HTERT RPE-1 (cell line): ENCODE data around the gene ARHGAP20.

Experiments
- in situ Hi-C: fragments of 300-500 bp; cut with MboI; formaldehyde crosslinking; loops from 4 replicates; pipeline ENCODE4 v1.14.3; 2020; ENCODE audit warnings: low sequenced_read_pairs

ARHGAP20 gene

GRCh38 chr11:110613197-110613918, 98.9 kb downstream of the ARHGAP20 start:
- in situ Hi-C loops: no loop called here

DNA sequence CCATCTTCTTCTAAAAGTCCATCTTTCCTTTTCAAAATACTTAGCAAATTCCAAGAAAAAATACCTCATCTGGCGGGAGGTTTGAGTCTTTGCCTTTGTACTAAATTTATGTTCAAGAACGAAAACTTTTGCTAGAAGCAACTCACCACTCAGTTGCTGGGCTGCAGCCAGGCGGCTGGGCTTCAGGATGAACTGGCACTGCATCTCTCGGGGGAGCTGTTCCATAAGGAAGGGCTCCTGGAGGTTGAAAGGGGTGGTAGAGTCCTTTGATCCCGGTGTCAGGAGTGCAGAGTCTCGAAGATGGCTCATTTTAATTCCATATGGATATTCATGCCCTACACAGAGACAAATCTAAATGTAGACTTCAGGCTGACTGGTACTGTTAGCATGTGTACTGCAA, 105.8 kb downstream of the ARHGAP20 start:
- in situ Hi-C loops: no loop called here

- in situ Hi-C loops: no loop called here
Observed at GRCh38 chr11:110601936-110602335, 110.3 kb downstream of the ARHGAP20 start.

- in situ Hi-C loops: no loop called here
Observed at GRCh38 chr11:110600322-110600721, 111.9 kb downstream of the ARHGAP20 start.

GRCh38 chr11:110599207-110599606, 113.0 kb downstream of the ARHGAP20 start:
- in situ Hi-C loops: no loop called here

DNA sequence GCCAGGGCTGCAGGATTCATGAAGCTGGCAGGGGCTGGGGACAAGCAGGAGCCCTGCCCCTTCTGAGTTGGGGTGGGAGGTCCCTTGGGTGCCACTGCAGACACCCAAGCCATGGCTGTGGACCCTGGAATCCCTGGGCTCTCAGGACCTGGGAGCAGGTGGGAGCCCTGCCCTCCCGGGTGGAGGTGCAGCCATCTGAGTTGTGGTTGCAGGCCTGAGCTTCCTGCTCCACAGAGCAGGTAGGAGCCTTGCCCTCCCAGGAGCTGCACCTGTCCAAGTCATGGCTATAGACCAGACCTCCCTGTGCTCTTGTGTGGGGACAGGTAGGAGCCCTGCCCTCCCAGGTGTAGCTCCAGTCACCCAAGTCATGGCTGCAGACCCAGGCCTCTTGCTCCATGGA, 113.5 kb downstream of the ARHGAP20 start:
- in situ Hi-C loops: no loop called here

- in situ Hi-C loops: no loop called here
Observed at GRCh38 chr11:110587972-110588371, 124.3 kb downstream of the ARHGAP20 start.

DNA sequence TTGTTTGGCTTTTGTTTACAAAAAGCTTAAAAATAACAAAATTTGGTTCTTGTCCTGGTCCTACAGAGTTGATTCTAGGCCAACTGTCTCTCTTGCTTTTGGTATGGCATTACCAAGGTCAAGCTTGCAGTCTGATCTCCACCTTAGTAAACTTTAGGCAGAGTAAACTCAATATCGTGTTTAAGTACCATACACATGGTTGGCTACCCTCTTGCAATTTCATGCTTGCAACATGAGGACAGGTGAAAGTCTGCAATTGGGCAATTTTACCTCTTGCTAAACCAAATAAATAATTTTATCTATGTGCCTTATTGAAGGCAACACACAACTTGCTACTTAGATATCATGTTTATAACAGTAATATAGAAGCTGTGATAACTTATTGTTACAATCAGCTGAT, 125.1 kb downstream of the ARHGAP20 start:
- in situ Hi-C loops: no loop called here

DNA sequence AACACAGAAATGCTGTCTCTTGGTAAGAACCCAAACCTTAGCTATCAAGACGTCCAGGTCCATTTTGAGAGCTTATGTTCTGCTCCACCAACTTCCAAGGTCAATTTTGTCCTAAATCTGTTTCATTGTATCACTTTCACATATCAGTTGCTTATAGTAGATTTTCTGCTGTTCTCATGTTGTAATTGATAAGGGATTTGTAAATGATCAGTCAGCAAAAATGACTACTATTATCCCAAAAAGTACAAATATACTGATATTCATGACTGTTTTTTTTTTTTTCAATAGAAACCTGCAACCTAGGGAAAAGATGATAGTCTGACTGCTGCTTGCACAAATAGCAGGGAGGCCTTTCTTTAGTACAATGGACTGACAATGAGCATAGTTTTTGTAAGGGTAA, 128.1 kb downstream of the ARHGAP20 start:
- in situ Hi-C loops: no loop called here

GRCh38 chr11:110582728-110583432, 129.4 kb downstream of the ARHGAP20 start:
- in situ Hi-C loops: no loop called here

GRCh38 chr11:110580571-110580970, 131.7 kb downstream of the ARHGAP20 start:
- in situ Hi-C loops: no loop called here

DNA sequence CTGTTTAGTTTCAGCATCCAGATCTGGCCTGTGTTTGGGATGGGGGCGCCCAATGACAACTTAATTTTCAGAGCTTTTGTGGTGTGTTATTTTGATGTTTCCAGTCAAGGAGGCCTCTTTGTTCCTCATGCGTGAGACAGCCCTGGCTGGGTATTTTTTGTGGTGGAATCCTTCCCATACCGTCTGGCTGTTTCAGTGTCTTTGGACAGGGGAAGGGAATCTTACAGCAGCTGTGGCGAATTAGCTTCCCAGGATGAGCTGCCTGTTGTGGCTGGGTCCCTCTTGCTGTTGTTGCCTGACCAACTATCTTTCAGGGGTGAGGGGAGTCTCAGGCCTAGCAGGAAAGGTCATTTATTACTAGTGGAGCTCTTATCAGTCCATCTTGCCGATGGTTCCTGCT, 138.8 kb downstream of the ARHGAP20 start:
- in situ Hi-C loops: no loop called here

DNA sequence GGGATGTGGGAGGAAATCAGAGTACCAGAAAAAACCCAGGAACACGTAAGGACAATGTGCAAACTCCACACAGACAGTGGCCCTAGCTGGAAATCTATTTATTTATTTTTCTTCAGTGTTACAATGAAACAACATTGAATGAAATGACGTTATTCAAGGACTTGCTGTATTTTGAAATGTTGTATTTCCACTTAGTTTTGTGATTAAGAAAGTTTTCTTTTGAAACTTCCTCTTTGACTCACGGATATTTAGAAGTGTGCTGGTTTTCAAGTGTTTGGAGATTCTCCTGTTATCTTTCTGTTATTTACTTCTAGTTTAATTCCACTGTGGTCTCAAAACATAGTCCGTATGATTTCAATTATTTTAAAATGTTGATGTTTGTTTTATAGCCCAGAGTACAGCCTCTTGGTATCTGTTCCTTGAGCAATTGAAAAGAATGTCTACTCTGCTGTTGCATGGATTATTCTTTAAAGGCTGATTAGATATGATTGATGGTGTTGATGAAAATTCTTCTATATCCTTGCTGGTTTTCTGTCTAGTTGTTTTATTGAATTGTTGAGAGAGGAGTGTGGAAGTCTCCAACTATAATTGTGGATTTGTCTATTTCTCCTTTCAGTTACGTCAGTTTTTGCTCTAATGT, 141.0 kb downstream of the ARHGAP20 start:
- in situ Hi-C loops: no loop called here

DNA sequence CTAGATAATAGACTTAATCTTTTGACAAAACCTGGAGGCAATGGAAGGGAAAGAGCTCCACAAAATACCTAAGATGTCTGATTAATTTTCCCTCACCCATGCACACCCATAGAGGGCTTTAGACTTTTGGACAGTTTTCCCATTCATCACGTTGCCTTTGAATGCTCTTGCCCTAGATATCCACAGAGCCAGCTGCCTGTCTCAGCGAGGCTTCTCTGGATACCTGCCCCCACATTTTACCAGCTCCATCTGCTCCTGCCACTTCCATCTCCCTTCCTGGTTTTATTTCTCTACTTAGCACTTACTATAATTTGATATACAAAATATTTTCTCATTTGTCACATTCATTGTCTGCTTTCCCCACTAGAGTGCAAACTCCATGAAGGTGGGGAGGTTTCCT, 145.7 kb downstream of the ARHGAP20 start:
- in situ Hi-C loops: no loop called here

DNA sequence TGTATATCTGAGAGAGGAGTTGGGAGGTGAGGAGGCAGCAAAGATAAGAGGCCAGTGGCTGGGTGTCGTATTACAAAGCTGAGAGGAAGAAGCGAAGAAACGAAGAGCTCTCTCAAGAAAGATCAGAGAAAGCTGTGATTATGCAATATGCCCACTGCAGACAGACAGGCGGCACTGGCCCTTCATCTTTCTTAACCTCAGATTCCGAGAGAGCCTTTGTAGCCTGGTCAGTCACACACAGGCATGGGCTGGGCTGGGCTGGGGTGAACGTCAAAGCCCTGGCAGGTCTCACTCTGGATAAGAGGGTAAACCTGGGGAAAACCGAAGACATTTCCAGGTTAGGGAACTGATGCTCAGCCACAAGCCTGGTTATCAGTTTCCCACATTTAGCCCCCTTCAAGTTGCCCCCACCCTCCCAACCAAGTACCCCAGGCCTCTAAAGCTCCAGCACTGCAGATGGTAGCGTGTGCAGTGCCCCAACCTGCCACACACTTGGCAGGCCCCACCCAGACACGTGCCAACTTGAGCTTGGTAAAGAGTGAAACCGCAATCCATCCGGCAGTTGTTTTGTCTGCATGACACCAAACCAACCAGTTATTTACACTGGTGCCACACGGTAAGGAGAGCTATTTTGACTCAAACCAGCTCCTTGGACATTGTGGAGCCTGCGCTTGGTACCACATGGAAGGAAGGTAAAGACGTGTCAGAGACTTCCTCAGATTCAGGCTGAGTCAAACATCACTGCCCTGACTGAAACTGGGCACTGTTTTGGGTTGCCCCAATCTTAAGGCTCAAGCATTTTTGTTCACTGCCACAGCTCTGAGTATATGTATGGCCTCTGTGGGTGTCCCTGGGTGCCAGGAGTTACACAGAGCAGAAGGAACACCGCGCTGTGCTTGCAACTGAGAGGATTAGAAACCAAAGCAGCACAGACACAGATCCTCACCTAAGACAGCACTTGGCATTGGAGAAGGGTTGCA, 146.6 kb downstream of the ARHGAP20 start:
- in situ Hi-C loops: no loop called here

GRCh38 chr11:110564676-110565356, 147.4 kb downstream of the ARHGAP20 start:
- in situ Hi-C loops: no loop called here

DNA sequence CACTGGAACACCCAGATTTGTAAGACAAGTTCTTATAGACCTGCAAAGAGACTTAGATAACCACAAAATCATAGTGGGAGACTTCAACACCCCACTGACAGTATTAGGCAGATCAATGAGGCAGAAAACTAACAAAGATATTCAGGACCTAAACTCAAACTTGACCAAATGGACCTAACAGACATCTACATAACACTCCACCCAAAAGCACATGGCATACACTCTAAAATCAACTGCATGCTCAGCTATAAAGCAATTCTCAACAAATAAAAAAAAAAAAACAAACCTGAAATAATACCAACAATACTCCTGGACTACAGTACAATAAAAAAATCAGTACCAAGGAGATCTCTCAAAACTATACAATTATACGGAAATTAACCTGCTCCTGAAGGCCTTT, 167.5 kb downstream of the ARHGAP20 start:
- in situ Hi-C loops: no loop called here

- in situ Hi-C loops: no loop called here
Observed at GRCh38 chr11:110538154-110538553, 174.1 kb downstream of the ARHGAP20 start.

DNA sequence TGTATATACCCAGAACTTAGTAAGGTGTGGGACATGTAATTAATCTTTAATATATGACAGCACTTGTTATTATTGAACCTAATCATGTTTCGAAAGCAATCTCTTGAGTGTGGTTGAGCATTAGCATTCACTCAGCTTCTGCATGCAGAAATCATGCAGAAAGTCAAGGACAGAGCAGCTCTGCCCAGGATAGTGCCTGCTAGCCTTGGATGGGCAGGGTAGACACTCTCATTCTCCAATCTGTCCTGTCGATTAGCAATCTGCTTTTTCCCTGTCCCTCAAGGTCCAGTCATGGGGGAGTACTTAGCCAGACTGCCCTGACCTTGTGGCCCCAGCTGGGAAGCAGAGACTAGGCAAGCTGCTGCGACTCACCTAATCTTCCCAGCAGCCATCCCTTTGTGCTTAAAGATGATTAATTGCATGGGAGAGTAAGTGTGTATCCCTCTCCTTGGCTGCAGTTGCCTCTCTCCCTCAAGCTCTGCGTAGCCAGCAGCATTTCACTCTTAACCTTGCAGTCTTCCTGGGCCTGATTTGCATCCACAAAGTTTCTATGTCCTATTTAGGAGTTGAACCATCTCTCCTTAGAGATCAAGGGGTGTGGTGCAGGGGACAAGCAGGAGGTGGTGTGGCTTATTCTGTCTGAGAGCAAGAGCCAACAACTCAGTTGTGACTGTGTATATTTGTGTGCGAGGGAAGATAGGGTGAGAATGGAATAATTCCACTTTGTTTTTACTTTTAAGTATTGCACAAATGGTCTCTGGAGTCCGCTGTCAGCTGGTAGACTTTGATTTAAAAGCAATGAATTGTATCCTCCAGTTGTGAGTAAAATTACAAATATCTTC, 181.1 kb downstream of the ARHGAP20 start:
- in situ Hi-C loops: no loop called here
